ENCODE measurements around the gene ADM.

Gene ADM

DNA sequence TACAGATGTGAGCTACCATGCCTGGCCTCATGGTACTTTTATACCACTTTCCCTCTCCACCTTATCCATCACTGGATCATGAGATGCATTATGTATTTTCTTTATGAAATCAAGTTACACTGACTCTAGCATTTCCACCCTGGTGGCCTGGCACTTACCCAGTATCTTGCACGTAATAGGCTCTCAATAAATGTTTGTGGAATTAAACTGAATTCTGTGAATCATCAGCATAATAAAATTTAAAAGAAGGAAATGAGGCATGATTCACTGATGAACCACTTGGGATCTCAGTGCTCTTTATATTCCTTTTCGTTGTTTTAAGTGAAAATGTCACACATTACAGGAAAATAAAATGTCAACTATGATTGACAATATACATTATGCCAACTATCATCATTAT, 25.1 kb downstream of the ADM start:
- no peak for DNase-seq

- no peak for DNase-seq
Measured at GRCh38 chr11:10331548-10332289, 26.8 kb downstream of the ADM start.

GRCh38 chr11:10333490-10333889, 28.6 kb downstream of the ADM start:
- no peak for DNase-seq

DNA sequence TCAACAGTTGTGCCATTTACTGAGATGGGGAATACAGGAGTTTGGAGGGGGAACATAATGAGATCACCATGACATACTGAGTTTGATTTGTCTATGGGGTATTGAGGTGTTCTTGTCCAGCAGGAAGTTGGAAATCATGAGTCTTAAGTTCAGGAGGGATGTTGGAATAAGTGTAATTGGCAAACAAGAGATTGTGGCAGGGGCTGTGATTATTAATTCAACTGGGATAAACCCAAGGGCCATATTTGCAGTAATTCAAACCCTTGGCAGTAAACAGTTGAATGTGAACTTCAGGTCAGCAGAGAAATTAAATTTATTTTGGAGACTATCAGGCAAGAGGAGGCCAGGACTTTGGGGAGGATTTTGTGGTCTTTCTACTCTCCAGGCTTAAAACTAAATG, 33.4 kb downstream of the ADM start:
- no peak for DNase-seq

DNA sequence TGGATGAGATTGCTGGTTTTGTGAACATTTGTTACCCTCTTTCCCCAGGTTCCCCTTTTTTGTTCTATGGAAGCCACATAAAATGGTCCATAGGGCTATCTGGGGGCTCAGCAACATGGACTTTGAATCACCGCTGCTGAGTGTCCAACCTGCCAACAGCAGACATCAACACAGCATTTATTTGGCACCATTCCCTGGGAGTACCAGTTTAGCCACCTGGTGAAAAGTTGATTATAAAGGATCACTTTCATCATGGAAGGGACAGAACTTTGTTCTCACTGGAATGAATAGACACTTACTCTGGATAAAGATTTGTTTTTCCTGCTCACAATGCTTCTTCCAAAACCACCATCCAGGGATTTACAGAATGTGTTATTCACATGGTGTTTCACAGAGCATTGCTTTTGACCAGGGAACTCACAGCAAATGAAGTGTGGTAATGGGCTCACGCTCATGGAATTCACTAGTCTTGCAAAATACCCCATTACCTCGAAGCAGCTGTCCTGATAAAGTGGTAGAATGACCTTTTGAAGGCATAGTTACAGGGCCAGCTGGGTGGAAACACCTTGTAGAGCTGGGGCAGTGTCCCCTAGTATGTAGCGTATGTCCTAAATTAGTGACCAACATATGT, 43.9 kb downstream of the ADM start:
- no peak for DNase-seq

- DNase-seq, result no peak
Measured at GRCh38 chr11:10349281-10349665, 44.4 kb downstream of the ADM start.

DNA sequence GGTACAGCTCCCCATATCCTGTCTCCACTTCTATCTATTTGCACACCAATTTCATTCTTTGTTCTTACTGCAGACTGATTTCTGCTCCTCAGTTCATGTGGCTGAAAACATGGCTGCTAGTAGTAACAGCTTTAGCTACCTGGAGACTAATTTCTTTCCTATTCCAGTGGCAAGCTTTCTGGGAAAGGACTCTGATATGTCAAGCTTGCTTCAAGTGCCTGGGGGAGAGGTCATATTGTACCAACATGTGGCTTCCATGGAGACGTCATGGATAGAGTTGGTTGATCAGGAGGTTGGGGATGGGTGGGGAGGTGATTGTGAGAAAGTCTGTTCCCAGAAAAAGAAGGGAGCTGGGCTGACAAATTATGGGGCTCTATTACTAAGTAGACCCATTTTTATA, 44.9 kb downstream of the ADM start:
- no peak for DNase-seq

GRCh38 chr11:10350334-10350733, 45.5 kb downstream of the ADM start:
- DNase-seq, result no peak

DNA sequence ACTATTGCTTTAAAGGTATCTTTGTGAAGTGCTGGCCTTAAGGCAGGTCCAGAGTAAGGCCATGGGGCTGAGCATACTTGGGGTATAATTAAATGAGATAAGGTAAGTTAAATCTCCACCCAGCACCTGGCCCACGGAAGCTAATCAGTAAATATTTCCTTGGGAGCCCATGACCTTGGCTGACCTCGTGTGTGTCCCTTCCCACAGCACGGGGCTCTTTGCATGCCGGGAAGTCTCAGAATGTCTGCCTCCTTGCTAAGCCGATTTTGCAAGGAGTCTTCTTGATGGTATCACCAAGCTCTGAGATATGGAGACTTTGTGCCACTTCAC, 46.5 kb downstream of the ADM start:
- DNase-seq, result no peak

GRCh38 chr11:10351765-10352641, 47.1 kb downstream of the ADM start:
- DNase-seq, result no peak

DNA sequence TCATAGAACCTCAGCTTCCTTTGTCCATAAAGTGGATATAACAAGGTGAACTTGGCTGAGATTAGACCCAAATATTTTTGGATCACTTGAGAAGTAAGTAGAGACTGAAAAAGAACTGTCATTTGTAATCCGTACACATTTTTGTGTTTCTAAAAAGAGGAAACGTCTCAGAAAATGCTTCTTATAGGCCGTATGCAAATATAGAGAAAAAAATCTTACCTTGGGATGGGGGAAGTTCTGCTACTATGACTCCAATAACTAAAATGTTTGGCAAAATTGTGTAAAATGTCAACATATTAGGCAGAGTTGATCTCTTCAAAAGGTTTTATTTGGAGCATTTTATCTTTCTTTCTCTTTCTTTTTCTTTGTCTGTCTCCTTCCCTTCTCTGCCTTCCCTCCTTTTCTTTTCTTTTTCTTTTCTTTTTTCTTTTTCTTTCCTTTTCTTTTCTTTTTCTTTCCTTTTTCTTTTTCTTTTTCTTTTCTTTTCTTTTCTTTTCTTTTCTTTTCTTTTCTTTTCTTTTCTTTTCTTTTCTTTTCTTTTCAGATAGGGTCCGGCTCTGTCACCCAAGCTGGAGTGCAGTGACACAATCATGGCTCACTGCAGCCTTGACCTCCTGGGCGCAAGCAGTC, 48.2 kb downstream of the ADM start:
- no peak for DNase-seq

GRCh38 chr11:10354389-10354788, 49.5 kb downstream of the ADM start:
- DNase-seq, result no peak

GRCh38 chr11:10355257-10355661, 50.4 kb downstream of the ADM start:
- DNase-seq, result no peak

- DNase-seq, result no peak
Measured at GRCh38 chr11:10356161-10356560, 51.3 kb downstream of the ADM start.
